Activated CD8-positive, alpha-beta memory T cell treated with anti-CD3 and anti-CD28 coated beads, Interleukin-2, amount 50 U/mL, for 4 hours (primary cell): ENCODE results near the gene ATP8A2.

ENCODE experiments used
- DNase-seq: peaks from one replicate; pipeline ENCODE4 v3.0.0-alpha.2; 2020

Gene ATP8A2

GRCh38 chr13:25982907-25983306, 611.1 kb downstream of the ATP8A2 start:
- no peak for DNase-seq

- DNase-seq, result no peak
Measured at GRCh38 chr13:25987987-25988386, 616.2 kb downstream of the ATP8A2 start.

DNA sequence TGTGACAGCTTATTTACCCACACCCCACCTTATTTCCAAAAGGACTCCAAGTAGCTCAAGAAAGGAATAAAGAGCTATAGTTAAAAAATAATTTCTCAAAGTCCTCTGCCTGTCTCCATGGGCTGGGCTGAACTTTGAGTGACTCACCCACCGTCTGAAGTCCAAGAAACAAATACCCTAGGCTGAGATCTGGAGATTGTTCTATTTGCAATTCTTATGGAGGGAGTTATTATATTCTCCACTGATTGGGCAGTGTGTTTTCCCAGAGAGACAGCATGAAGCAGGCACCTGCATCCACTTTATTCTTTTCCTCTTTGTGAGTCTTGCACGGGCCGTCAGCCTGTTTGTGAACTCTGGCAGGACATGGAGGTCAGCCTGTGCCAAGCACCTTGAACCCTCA, 616.9 kb downstream of the ATP8A2 start:
- DNase-seq, result no peak

DNA sequence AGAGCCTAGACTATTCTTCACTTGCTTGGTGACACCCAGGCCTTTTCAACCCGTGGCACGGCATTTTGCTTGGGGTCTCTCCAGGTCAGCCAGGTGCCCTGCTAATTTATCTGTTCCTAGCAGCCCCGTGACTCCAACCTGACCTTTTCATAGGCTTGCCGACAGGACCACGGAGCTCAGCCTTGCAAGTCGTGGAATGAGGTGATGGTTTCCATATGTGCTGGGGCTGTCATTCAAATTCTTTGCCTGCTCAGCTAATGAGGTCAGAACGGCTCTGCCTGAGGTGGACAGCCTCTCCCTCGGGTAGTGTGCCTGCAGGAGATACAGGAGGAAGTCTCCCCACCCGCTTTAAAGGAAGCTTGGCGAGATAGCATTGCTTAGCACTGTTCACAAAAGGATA, 619.0 kb downstream of the ATP8A2 start:
- DNase-seq, result no peak

DNA sequence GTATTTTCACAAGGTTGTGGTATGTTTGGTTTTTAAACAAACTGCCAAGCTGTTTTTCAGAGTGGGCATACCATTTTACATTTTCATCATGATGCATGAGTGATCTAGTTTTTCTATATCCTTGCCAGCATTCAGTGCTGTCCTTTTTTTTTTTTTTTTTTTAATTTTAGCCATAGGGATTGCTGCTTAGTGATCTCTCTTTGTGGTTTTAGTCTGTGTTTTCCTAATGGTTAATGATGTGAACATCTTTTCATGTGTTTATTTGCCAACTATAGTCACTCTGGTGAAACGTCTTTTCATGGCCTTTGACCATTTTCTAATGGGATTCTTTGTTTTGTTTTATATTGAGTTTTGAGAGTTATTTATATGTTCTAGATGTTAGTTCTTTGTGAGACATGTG, 620.3 kb downstream of the ATP8A2 start:
- DNase-seq, result no peak

DNA sequence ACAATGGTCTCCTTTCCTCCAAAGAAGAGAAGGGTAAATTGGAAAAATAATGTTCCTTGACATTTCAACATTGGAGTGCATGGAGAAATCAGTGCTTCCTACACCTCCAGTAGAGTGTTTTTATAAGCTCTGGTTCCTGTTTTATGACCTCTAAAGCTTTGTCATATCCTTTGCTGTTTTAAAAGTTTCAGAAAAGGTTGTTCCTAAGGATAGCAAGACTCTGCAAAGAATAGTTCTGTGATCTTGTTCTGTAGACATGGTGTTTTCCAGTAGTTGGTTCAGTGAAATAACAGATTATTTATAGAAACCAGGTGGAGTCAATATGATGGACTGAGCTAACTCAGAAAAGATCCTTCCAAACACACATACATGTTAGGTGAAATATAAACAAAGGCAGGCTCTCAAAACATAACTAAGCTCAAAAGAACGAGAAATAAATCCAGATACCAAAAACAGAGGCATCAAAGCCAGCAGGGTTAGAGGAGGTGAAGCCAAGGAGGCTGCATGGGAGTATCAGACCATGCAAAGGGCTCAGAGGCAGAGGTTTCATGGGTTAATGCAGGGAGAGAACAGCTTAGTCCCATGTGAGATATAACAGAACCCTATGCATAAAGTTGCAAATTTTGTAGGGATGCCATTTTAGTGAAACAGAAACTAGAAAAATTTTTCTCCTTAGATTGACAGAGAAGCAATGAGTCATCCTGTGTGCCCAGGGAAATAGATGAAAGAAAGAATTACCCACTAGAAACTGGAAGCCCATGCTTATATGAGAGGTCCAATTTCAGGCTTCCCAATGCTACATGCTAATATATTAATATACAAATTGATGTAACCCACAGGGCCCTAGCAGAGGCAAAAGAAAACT, 635.7 kb downstream of the ATP8A2 start:
- no peak for DNase-seq

DNA sequence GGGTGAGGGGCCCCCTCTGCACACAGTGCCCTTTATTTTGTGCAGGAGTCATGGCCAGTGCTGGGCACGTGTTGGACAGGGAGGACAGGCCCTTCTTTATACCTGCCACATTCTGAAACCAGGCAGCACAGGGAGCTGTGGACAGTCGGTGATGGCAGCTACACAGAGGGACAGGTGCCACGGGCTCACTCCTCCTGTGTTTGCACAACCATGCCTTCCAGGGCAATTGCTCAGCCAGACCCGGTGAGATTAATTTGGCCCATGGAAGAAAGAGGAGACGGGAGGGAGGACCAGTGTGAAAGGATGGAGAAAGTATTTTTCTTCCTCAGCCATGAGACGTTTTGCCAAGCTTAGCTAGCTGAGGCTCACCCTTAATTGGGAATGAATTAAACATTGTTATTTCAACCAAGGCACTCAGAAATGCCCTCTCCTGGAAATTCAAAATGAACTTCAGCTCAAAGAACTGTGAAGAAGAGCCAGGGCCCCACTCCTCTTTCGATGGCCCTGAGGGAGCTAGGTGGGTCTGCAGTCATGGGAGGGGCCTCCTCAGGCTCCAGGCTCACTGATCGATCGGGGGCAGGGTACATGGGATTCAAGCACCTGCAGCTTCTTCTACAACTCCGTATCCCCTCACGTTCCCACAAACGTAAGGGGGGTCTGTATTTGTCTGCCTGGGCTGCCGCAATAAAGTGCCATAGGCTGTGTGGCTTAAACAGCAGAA, 638.9 kb downstream of the ATP8A2 start:
- no peak for DNase-seq

GRCh38 chr13:26011208-26011573, 639.4 kb downstream of the ATP8A2 start:
- no peak for DNase-seq

DNA sequence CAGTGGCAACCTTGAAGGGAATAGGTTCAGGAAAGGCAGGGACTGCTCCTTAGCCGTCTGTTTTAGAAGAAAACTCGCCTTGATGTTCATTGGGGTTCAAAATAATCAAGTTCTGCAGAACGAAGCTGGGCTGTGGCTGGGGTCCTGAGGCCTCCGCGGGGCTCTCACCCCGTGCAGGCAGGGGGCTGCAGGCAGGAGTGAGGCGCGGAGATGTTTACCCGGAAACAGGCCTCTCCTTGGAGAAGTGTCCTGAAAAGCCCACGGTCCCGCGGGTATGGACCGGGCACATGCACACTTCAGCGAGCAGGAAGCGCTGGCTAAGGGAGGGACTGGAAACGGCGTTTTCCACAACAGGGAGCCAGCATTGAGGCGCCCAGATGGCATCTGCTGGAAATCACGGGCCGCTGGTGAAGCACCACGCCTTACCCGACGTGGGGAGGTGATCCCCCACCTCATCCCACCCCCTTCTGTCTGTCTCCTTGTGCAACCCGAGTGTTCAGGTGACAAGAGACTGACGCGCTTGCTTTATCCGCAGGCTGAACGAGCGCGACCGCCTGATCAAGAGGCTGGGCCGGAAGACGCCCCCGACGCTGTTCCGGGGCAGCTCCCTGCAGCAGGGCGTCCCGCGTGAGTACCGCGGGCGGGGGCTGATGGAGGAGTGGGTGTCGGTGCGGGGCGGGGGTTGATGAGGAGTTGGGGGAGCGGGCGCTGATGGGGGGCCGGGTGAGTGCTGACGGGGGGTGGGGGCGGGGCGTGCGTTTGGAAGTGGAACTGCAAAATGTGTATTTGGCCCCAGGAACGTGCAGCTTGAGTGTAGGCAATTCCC, 640.4 kb downstream of the ATP8A2 start:
- peak; percentile 69 for DNase-seq

DNA sequence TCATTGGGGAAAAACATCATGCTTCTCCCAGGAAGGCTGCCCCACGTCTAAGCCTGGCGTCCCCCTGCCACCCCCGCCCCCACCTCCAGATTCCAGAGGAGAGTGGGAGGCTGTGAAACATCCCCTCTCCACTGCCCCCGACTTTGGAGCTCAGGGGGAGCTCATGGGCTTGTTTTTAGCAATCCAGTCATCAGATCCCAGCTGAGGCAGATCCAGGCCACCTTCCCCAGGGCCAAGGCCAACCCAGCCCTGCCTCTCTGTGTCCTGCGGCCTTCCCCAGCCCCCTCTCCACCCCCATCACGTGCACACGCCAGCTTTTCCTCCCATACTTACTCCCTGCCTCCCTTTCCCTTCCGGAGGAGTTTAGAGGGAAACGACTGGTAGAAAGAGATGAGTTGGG, 641.2 kb downstream of the ATP8A2 start:
- no peak for DNase-seq

DNA sequence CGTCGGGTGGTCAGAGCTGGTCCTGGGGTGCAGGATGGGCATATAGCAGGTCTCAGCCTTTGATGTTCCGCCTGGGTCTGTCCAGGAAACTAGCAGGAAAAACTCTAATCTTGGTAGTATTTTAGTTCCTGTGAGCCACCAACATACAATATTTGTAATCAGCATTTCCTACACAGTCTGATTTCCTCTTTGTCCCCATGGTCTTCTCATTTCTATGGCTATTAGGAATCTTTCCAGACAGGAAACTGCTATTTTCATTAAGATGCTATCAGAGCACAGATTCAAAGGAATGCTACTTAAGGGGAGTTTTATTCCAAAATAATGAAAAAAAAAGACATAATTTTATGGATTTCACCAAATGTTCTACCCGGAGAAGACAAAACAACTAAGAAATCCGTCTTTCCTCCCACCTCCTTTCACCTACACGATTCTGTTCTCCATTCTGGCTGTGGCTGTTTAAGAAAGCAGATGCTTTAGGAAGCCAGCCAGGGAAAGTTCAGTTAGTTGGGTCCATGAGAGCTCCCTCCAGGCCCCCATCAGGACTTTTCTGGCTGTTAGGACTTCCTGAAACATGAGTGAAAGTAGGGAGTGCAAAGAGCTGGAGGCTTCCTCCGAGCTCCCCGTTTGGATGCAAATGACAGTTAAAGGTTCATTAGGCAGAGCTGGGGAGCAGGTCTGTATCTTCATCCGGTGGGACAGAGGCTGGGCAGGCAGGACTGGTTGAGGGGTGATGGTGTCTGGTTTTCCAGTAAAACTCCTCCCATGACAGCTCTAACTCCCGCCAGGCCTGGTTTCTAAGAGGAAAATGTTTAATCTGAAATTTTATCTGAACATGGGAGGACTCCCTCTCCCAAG, 643.7 kb downstream of the ATP8A2 start:
- no peak for DNase-seq

GRCh38 chr13:26016189-26016588, 644.4 kb downstream of the ATP8A2 start:
- DNase-seq, result no peak

GRCh38 chr13:26017196-26017921, 645.6 kb downstream of the ATP8A2 start:
- DNase-seq, result no peak

DNA sequence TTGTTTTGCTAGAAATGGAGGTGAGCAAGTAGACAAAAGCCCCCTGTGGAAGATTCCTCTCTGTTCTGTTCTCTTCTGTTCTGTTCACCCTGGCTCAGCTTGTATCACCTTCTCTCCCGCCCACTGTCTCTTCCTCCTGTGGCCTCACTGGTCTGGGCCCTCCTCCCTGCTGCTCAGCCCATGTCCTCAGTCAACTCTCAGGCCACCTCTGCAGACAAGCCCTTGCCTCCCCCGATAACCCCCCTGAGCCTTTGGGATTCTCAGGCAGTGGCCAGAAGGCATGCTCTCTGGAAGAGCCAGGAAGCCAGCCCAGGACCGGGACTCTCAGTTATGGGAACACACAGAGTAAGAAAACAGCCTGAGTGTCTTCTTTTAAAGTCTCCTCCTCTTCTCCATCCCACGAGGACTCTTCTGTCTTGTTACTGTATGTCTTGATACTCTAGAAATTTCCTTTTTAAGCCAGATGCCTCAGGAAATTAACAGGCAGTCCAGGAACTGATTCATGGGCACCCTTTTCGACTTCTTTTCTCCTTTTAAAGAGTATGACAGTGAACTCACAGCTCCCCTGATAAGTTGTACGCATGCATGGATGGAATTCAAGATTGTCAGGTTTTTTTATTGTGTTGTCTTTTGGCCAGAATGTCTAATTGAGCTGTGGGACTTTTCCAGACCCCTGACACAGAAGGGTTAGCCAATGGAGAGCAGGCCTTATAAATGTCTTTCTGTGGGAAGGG, 646.3 kb downstream of the ATP8A2 start:
- no peak for DNase-seq

DNA sequence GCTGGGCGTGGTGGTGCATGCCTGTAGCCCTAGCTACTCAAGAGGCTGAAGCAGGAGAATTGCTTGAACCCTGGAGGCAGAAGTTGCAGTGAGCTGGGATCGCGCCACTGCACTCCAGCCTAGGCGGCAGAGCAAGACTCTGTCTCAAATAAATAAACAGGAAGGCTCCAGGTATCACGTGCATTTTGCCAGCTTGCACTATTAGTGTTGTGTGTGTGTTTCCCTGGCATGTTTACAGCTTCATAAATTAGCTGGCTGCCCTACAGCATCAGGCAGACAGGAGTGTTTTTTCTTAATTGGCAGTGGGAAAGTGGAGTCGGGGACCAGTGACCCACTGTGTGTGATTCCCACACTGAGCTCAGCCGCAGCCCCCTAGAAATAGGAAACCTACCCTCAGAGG, 647.5 kb downstream of the ATP8A2 start:
- no peak for DNase-seq

- DNase-seq, result no peak
Measured at GRCh38 chr13:26019881-26020870, 648.4 kb downstream of the ATP8A2 start.

- no peak for DNase-seq
Measured at GRCh38 chr13:26020891-26021290, 649.1 kb downstream of the ATP8A2 start.

DNA sequence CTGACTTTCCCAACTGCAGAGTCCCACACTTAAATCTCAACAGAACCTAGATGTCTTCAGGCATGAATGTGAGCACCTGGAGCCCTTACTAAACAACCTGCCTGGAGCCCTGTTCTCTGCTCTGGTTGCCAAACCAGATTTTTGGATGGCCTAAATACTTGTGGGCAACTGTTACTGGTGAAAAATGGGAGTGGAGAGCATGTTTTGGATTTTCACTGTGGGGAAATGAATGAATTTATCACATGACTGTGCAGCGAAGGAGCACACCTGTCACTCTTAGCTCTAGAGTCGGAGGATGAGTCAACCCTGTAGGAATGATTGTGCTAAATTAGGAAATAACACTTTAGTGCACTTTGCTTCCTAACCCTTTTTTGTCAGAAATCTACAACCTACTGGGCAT, 649.7 kb downstream of the ATP8A2 start:
- no peak for DNase-seq

DNA sequence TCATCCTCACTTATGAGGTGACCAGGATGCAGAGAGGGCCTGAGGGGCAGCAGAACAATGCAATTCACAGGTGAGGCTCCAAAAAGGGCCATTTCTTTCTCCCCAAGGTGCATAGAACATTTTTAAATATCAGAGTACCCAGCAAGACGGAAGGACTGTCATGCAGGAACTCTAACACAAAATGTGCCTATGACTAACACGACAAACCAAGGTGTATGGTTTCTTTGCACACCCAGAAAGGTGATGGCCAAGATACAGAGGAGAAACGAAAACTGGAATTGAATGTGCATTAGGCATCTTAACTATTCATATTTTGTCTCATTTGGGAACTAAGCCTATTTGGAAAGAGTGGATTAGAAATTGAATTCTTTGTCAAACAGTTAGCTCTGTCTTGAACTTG, 650.2 kb downstream of the ATP8A2 start:
- no peak for DNase-seq
